ENCODE data around the gene BCL11B. TPM values are rescaled to one million over a fixed set of nuclear protein-coding genes. Genes with fewer than 3 reads are reported as not detected.
"Not testable (repeated sequence)": the region's sequence is repeated elsewhere in the genome, so short reads cannot be mapped to it uniquely, and the experiment has no call there.

BCL11B gene
- total RNA-seq, 1 donor from 2014 or later: 0.16 TPM

DNA sequence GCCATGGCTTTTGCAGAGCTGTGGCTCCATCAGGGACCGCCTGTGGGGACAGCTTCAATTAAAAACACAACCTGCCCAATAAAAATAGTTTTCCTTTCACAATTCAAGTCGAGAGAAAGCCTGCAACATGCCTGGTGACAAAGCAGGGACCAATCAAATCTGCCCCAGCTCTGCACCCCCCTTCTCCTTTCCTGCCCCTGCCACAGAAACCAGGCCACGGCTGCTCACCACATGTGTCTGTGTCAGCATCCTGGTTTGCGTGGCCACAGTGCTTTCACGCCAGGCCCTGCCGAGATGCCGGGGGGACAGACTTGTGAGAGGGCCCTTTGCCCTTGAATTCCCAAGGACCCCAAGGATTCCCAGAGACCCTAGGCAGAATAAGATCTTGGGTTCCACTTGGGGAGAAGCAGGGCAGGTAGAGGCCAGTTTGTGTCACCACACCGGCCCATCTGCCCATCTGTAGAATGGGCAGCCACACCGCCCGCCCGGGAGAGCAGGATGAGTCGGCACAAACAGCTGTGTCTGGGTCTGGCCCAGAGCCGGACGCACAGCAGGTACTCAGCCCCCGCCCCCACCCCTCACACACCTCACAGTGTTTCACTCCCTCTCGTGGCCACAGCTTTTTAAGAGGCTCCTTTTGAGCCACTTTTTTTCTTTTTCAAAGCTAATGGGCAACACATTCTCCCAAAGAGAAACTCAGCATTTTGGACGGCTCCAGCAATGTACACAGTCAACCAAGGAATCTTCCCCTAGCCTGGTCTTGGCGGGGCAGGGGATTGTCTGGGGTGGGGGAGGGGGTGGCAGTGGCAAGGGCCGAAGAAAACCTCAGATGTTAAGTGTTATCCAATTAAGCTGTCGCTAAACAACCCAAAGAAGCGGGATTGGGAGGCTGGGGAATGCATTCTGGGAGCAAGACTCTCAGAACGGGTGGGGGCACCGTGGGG is 41.5 kb downstream of the BCL11B start:
- intact Hi-C loops (cut with DNase I): no loop called here

GRCh38 chr14:99229654-99230207 is 42.3 kb downstream of the BCL11B start:
- intact Hi-C loops (cut with DNase I): no loop called here
- DNase-seq (ENCODE audit: low spot score): no peak

More for the DNA sequence above, 41.5 kb downstream of the BCL11B start:
- DNase-seq (ENCODE audit: low spot score): no peak

DNA sequence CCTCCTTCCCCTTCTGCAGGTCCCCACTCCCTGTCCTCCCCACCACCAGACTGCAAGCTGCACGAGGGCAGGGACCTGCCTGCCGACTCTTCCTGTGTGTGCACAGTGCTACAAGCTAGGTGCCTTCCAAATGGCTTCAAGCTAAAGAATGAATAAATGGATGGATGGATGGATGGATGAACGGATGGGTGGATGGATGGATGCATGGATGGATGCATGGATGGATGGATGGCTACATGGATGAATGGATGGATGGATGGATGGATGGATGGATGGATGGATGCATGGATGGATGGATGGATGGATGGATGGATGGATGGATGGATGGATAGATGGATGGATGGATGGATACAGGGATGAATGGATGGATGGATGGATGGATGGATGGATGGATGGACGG is 43.2 kb downstream of the BCL11B start:
- DNase-seq (ENCODE audit: low spot score); intact Hi-C loops (cut with DNase I): not testable (repeated sequence)

DNA sequence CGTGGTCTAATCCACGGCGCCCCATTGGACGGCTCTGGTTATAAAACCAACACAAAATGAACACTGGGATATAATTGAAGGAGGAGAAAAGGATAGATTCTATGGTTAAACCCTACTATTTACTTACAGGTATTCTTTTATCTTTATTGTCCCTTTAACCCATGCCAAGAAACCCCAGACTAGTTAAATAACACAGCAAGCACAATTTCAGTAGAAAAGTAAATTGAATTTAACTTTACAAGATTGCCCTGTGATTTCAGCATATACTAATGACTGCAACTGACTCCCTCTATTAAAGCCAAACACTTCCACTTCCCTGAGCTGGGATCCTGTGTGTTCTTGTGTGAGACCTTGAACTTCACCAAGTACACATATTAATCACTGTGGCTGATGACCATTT is 45.3 kb downstream of the BCL11B start:
- intact Hi-C loops (cut with DNase I): no loop called here

GRCh38 chr14:99225436-99226203 is 46.4 kb downstream of the BCL11B start:
- intact Hi-C loops (cut with DNase I): no loop called here
- no peak for DNase-seq (ENCODE audit: low spot score)

More for the DNA sequence above, 45.3 kb downstream of the BCL11B start:
- DNase-seq (ENCODE audit: low spot score): no peak

- no peak for DNase-seq (ENCODE audit: low spot score)
- intact Hi-C loops (cut with DNase I): no loop called here
Measured at GRCh38 chr14:99224948-99225347, 47.0 kb downstream of the BCL11B start.

DNA sequence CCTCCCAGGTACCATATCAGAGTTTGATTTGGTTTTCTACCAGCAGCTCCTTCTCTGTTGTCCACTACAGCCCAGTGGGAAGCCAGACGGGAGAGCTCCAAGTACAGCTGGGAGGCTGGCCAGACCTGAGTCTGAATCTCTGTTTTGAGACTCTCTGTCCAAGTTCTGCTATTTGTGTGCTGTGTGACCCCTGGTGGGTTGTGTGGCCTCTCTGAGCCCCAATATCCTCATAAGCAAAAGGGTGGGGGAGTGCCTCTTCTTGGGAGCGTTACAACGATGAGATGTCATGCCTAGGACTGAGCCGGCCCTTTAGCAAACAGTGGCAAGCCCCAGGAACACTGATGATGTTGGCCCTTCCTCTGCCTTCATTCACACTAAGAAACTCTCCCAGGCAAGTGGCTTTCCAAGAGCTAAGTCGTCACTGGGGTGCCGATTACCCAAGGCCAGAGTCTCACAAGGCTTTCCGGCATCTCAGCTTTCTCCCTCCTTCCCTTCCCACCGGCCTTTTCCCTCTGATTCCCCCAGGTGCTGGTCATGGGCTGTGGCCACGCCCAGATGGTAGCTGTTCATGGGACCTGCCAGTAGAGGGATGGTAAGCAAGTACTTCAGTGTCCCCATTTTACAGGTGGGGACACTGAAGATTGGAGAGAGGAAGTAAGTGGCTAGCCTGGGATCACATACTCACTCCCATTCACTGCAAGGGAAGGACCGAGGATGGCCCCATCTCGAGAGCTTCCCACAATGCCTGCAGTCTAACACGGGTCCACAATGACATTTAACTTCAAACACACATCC is 47.7 kb downstream of the BCL11B start:
- DNase-seq (ENCODE audit: low spot score): no peak
- intact Hi-C loops (cut with DNase I): no loop called here

DNA sequence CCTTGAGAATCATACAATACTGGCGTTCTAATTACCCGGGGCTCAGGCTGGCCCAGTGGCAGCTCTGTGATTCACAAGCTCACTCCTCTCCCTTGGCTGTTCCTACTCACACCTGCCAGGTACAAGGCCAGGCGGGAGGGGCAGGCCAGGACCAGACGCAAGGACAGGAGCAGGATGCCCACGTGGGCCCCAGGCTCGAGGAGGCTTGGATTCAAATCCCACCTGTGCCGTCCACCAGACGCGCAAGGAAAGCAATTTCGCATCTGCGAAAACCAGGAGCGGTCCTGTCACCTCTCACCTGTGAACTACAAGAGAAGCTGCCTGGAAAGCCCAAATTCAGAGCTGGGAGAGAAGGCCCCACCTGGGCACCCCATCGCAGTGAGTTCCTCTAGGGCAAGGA is 50.6 kb downstream of the BCL11B start:
- DNase-seq (ENCODE audit: low spot score): no peak
- intact Hi-C loops (cut with DNase I): no loop called here

GRCh38 chr14:99217066-99217955 is 54.7 kb downstream of the BCL11B start:
- DNase-seq (ENCODE audit: low spot score): no peak
- intact Hi-C loops (cut with DNase I): no loop called here

GRCh38 chr14:99216191-99216590 is 55.8 kb downstream of the BCL11B start:
- intact Hi-C loops (cut with DNase I): no loop called here
- no peak for DNase-seq (ENCODE audit: low spot score)

DNA sequence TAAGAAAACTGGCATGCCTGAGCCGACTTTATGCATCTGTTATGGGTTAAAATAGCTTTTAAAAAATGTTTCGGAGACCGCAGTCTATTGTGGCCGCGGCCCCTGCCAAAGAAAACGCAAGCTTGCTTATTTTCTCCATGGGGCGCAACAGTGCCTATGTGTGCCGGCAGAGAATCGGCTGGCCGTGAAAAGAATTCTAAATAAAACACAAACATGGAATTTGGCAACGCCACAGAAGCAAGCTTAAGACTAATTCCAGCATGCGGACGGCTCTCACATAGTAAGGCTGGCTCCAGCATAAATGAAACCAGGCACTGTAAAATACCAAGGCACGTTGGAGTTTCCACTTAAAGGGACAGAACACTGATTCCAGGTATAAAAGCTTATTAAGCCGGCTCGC is 56.7 kb downstream of the BCL11B start:
- no peak for DNase-seq (ENCODE audit: low spot score)
- intact Hi-C loops (cut with DNase I): no loop called here

GRCh38 chr14:99214701-99215100 is 57.3 kb downstream of the BCL11B start:
- intact Hi-C loops (cut with DNase I): no loop called here
- no peak for DNase-seq (ENCODE audit: low spot score)

- no peak for DNase-seq (ENCODE audit: low spot score)
Measured at GRCh38 chr14:99213527-99213971, 58.4 kb downstream of the BCL11B start.

GRCh38 chr14:99213101-99213500 is 58.9 kb downstream of the BCL11B start:
- intact Hi-C loops (cut with DNase I): no loop called here
- no peak for DNase-seq (ENCODE audit: low spot score)

More at GRCh38 chr14:99213527-99213971, 58.4 kb downstream of the BCL11B start:
- intact Hi-C loops (cut with DNase I): no loop called here

GRCh38 chr14:99212646-99213045 is 59.4 kb downstream of the BCL11B start:
- intact Hi-C loops (cut with DNase I): no loop called here
- DNase-seq (ENCODE audit: low spot score): no peak

- DNase-seq (ENCODE audit: low spot score): no peak
- intact Hi-C loops (cut with DNase I): no loop called here
Measured at GRCh38 chr14:99212199-99212598, 59.8 kb downstream of the BCL11B start.

DNA sequence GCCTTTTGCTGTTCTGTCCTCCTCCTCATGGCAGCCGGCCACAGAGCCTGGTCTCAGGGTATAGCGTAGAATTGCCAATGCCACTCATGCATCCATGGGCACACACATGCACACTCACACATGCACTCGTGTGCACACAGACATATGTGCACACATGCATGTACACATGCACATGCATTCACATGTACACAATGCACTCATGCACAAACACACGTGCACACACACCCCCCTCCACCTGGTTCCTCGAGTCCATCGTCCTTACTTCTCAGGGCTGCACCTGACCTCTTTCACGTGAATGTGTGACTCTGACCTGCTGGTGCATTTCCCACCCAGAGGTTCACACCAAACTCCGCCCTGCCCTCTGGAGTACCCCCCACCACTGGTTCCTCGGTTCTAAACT is 60.6 kb downstream of the BCL11B start:
- DNase-seq (ENCODE audit: low spot score): no peak
- intact Hi-C loops (cut with DNase I): no loop called here

DNA sequence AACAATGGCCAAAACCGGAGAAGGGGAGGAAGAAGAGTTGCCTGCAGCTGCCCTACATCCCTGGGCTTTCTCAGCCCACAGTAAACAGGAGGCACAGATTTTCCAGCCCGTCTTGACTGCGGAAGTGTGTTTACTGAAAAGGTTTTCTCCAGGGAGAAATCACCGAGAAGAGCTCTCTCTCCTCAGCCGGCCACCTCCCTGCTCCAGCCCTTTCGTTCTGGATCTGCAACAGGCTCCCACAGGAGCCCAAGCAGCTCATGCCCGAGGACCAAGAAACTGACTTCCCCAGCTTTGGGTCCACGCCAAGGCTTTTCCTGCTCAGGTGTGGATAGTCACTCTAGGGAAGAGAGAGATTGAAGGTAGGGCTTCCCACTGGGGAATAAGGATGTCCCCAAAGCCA is 61.7 kb downstream of the BCL11B start:
- intact Hi-C loops (cut with DNase I): no loop called here
- DNase-seq (ENCODE audit: low spot score): no peak

- intact Hi-C loops (cut with DNase I): no loop called here
- DNase-seq (ENCODE audit: low spot score): no peak
Measured at GRCh38 chr14:99209409-99209808, 62.6 kb downstream of the BCL11B start.
